Measurements from ENCODE around the gene AQP6.
A peak's percentile ranks its signal among the peaks of the same experiment; 100 is the strongest.

AQP6 gene

DNA sequence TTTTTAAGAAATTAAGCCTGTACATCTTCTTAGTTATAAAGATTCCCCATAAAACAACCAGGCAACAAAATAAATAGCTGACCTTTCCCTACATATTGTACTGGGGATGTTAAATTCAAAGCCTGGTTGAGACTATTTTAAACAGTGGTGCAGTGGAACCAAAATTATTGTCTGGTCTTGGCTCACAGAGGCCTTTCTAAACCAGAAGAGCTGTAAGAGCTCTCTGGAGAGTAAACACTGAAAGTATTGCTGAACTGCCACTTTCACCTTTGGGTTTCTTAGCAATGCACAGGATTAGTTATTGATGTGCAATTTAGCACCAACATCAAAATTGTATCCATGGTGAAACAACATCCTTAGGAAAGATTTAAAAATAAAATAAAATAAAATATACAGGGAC lies 31.9 kb downstream of the AQP6 start:
- H3K27ac ChIP-seq = no peak overlapping the region
- ChIA-PET CTCF (interaction anchor here (1.0 kb wide), 1 partner anchor 34 kb away, joined by 4 read pairs; no protein-coding TSS in a partner anchor), POLR2A (ENCODE audit: low non-redundant PET) (no interaction called here)
- no peak for DNase-seq (ENCODE audit: low spot score)
- TF ChIP-seq, protein P1, sequence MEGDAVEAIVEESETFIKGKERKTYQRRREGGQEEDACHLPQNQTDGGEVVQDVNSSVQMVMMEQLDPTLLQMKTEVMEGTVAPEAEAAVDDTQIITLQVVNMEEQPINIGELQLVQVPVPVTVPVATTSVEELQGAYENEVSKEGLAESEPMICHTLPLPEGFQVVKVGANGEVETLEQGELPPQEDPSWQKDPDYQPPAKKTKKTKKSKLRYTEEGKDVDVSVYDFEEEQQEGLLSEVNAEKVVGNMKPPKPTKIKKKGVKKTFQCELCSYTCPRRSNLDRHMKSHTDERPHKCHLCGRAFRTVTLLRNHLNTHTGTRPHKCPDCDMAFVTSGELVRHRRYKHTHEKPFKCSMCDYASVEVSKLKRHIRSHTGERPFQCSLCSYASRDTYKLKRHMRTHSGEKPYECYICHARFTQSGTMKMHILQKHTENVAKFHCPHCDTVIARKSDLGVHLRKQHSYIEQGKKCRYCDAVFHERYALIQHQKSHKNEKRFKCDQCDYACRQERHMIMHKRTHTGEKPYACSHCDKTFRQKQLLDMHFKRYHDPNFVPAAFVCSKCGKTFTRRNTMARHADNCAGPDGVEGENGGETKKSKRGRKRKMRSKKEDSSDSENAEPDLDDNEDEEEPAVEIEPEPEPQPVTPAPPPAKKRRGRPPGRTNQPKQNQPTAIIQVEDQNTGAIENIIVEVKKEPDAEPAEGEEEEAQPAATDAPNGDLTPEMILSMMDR (conservative IDR thresholded peaks at IDR 0.05; ENCODE audit: low read depth) = no peak

DNA sequence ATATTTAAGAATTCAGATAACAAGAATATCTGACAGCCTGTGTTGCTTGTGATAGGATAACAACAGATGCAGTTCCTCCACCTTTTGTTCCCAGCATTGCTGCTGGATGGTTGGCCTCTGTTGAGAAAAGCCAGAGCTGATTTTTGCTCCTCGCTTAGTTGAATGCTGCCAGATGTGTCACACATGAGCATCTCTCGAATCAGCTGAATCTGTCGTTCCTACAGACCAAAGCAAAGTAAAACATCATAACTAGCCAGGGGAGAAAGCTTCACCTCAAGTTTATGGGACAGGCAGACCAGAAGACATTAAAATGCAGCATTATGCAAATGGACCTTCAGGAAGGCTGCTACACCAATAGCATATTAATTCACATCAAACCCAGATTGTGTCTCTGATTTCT lies 32.4 kb downstream of the AQP6 start:
- POLR2A ChIA-PET (ENCODE audit: low non-redundant PET) = no interaction called here
- TF ChIP-seq, protein P1 (conservative IDR thresholded peaks at IDR 0.05; ENCODE audit: low read depth) = no peak

DNA sequence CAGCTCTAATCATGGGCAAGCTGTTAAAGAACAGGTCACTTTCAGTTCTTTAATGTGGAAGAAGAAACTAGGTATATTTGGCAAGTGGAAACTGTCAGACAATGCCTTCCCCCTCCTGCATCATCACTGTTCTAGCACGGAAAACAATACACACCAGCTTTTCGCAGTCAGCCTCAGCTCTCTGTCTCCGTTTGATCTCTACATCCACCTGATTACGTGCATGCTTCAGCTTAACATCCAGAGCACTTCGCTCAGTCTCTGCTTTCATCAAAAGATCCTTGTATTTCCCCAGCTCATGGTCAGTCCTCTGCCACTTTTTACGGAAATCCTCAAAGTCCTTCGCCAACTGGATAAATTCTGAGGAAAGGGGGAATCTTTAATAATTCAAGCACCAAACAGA lies 33.5 kb downstream of the AQP6 start:
- DNase-seq (ENCODE audit: low spot score) = no peak
- TF ChIP-seq, protein P1 (conservative IDR thresholded peaks at IDR 0.05; ENCODE audit: low read depth) = no peak
- H3K27ac ChIP-seq = no peak overlapping the region
- ChIA-PET POLR2A (ENCODE audit: low non-redundant PET) (no interaction called here), CTCF (interaction anchor here (0.8 to 1.0 kb wide), 3 partner anchors 47 to 139 kb away, joined by 3 to 4 read pairs (median 3); no protein-coding TSS in a partner anchor)

More for the DNA sequence above, 32.4 kb downstream of the AQP6 start:
- H3K27ac ChIP-seq = no peak overlapping the region
- DNase-seq (ENCODE audit: low spot score) = no peak
- CTCF ChIA-PET = interaction anchor here (0.9 to 1.0 kb wide), 3 partner anchors 34 to 138 kb away, joined by 3 to 4 read pairs (median 4); no protein-coding TSS in a partner anchor

DNA sequence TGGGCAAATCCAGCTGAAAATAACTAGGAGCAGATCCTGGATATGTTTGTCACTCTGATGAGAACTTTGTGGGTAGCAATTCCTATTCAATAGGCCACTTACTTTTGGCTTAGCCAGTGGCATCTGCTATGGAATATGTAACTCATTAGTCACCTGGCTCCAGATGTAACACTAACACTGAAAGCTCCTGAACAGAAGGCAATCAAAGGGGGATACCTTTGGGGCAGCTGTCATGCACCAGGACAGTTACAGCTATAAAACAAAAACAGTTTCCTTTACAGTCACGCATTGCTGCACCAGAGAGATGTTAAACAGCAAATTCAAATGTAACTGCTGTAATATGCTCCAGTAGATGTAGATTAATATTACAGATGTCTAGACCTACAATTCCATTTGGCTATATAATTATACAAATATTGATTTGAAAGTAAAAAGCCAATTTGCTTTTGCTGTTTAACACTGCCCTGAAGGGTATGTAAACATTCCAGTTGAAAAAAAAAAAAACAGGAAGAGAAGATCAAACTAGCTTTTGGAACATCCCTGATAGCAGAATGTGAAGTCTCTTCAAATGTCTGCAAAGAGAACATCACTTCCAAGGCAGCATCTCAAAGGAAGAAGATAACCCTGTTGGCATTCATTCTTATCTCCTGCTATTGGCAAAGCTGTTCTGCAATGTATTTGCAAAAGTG lies 34.2 kb downstream of the AQP6 start:
- no peak for DNase-seq (ENCODE audit: low spot score)
- CTCF ChIA-PET = no interaction called here
- POLR2A ChIA-PET (ENCODE audit: low non-redundant PET) = no interaction called here
- H3K27ac ChIP-seq = no peak overlapping the region
- TF ChIP-seq, protein P1 (conservative IDR thresholded peaks at IDR 0.05; ENCODE audit: low read depth) = no peak

DNA sequence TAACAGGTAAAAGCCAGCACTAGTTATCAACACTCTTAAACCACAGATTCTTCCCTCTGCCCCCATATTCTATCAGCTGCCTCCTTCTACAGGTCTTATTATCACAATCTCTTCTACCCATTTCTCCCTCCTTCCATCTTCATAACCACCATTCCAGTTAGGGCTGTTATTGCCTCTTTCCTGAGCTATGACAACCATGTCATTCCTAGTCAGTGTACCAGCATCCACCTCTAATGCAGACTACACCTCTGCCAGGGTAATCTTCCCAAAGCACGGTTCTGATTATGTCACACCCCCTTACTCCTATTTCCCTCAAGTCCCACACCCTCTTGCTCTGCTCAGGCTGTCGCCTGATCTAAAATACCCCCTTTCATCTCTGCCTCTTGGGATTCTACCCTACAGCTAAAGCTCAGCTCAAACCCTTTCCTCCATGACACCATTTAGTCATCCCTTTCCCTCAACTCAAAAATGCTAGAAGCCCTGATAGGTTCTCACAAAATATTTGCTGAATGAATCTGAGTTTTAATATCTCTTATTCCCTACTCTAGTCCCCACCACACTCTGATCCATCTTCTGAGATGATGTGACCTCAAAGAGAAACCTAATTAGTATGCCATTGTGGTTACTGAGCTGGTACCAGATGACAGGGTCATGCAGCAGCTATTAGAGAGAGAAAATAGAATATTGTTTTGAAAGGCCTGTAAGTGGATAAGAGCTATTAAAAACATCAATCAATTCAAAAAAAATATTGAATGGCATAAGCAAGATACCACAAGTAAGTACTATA lies 40.8 kb downstream of the AQP6 start:
- DNase-seq (ENCODE audit: low spot score) = no peak
- no peak overlapping the region for H3K27ac ChIP-seq
- ChIA-PET POLR2A (ENCODE audit: low non-redundant PET) (no interaction called here), CTCF (interaction anchor here (0.5 to 0.9 kb wide), 3 partner anchors 11 to 58 kb away, joined by 3 to 5 read pairs (median 3); no protein-coding TSS in a partner anchor)
- TF ChIP-seq, protein P1 (conservative IDR thresholded peaks at IDR 0.05; ENCODE audit: low read depth) = no peak

DNA sequence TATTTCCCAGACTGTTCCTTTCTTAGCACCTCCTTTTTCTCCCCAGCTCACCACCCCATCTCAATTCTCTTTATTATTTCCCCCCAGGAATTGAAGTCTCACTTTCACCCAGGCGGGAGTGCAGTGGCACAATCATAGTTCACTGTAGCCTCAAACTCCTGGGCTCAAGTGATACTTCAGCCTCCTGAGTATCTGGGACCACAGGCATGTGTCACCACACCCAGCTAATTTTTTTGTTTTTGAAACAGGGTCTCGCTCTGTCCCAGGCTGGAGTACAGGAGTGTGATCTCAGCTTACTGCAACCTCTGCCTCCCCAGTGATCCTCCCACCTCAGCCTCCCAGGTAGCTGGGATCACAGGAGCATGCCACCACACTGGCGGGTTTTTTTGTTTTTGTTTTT lies 41.6 kb downstream of the AQP6 start:
- ChIA-PET CTCF (interaction anchor here (0.7 kb wide), 1 partner anchor 10 kb away, joined by 3 read pairs; no protein-coding TSS in a partner anchor), POLR2A (ENCODE audit: low non-redundant PET) (no interaction called here)
- no peak for DNase-seq (ENCODE audit: low spot score)
- TF ChIP-seq, protein P1 (conservative IDR thresholded peaks at IDR 0.05; ENCODE audit: low read depth) = no peak
- H3K27ac ChIP-seq = peak overlapping the region; percentile 25; the same call in 1 of the 2 replicates
